Lung (tissue), 12 donors: ENCODE data around the gene FAHD2A. TPM values are rescaled to one million over a fixed set of nuclear protein-coding genes. Genes with fewer than 3 reads are reported as not detected.
A peak's percentile ranks its signal among the peaks of the same experiment; 100 is the strongest.

Experiments used
- ATAC-seq: fragments of 200-7000 bp; cut with Tn5 transposase; one replicate; pipeline ENCODE4 v1.9.1; 2020; ENCODE audit warnings: moderate number of reproducible peaks; ENCODE audit not compliant: insufficient read depth, low FRiP score
- DNase-seq, 3 donors: peaks; one replicate each; pipeline ENCODE4 v3.0.0-alpha.2; 2013 to 2017
- H3K27ac ChIP-seq, 2 donors: one replicate each; pipeline ENCODE4 v1.5.1; 2013; ENCODE audit warnings: mild to moderate bottlenecking in 2 of 2, moderate library complexity in 2 of 2, control low read depth in 1 of 2, inconsistent platforms in 1 of 2, low read depth in 1 of 2, low read length in 1 of 2
- H3K27me3 ChIP-seq, 3 donors: one replicate each; pipeline ENCODE4 v1.5.1; 2013; ENCODE audit warnings: low read length in 2 of 3; ENCODE audit not compliant: control insufficient read depth in 3 of 3, insufficient read depth in 3 of 3
- H3K36me3 ChIP-seq, 4 donors: one replicate each; pipeline ENCODE4 v1.5.1; 2013; ENCODE audit warnings: low read length in 4 of 4, mild to moderate bottlenecking in 1 of 4, moderate library complexity in 1 of 4; ENCODE audit not compliant: control insufficient read depth in 4 of 4, insufficient read depth in 4 of 4
- H3K4me1 ChIP-seq, 5 donors: one replicate each; pipeline ENCODE4 v1.5.1; 2013; ENCODE audit warnings: low read length in 5 of 5, mild to moderate bottlenecking in 2 of 5, moderate library complexity in 1 of 5; ENCODE audit not compliant: control insufficient read depth in 5 of 5, insufficient read depth in 5 of 5
- H3K4me3 ChIP-seq: one replicate; pipeline ENCODE4 v1.5.1; 2013; ENCODE audit warnings: mild to moderate bottlenecking, control low read depth, moderate library complexity
- H3K9ac ChIP-seq, 2 donors: one replicate each; pipeline ENCODE4 v1.5.1; 2013; ENCODE audit warnings: low read length in 2 of 2, control low read depth in 1 of 2; ENCODE audit not compliant: insufficient read depth in 1 of 2
- H3K9me3 ChIP-seq, 4 donors: one replicate each; pipeline ENCODE4 v1.5.1; 2013; ENCODE audit warnings: low read length in 3 of 4, mild to moderate bottlenecking in 1 of 4, moderate library complexity in 1 of 4; ENCODE audit not compliant: control insufficient read depth in 4 of 4, insufficient read depth in 3 of 4
- WGBS, 2 donors: extraction: QIAGEN DNeasy Blood & Tissue Kit; methylation state at CpG; one replicate each; pipeline ENCODE4 v1.1.7; 2013; 5-methylcytosine and 5-hydroxymethylcytosine counted together
- polyA plus RNA-seq, 2 donors: library from polyadenylated mRNA; stranded (reverse); fragments of 200-250 nt; gene quantifications; one replicate each; pipeline ENCODE4 v1.2.1, GENCODE V29; 2013
- total RNA-seq, 2 donors: library from RNA; depleted of rRNA in 1 of 2; stranded (reverse); fragments of >200 nt in 1 of 2; gene quantifications; one replicate each; pipeline ENCODE4 v1.2.1, GENCODE V29; 2014 to 2021
- TF ChIP-seq, protein P1 (sequence below): IDR thresholded peaks from 2 replicates; pipeline ENCODE4 v1.5.1; 2012; ENCODE audit warnings: mild to moderate bottlenecking; ENCODE audit errors: control extremely low read depth, extremely low read depth
- donor health status: control.
- donor health status: control.
- donor health status: Bipolar disorder and iron deficiency.
- donor health status: healthy.
- donor health status: DM: yes; HTN: yes; CAD: no.

The FAHD2A gene
- total and polyA plus RNA-seq, 4 donors, result 12.6 to 38.3 (median 19.6) TPM

DNA sequence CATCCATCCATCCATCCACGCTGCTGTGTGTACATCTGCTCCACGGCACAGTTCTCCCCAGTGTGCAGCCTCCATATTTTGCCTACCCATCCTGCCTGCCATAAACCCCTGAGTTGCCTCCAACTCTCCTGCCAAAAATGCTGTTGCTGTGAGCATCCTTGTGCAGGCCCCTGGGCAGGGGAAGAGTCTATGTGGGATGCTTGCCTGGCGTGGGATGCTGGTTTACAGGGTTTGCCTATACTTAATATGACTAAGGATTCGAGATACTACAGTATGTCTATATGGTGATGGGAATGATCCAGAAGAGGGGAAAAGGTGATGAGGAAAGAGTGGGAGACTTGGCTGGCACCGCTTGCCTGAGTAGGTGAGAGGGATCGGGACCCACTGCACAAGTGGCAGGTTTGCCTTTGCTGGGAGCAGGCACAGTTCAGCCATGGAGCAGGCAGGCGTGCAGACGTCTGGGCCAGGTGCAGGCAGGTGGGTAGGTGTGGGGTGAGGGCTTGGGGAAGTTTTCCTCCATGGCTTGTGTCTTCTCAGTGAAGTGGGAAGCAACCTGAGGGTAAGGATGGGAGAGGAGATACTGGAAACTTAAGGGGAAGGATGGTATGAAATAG is 30.2 kb upstream of the FAHD2A start:
- Histone ChIP-seq H3K27me3 (peaks cover 0 to 5% (median 0%) of the 10 kb centered on the region in 3 donors), H3K9me3 (peaks cover 0 to 8% (median 0%) of the 10 kb centered on the region in 4 donors), H3K27ac (no peak overlapping the region), H3K9ac (no peak overlapping the region), H3K4me3 (no peak overlapping the region), H3K4me1 (no peaks in the 10 kb centered on the region), H3K36me3 (no peaks in the 10 kb centered on the region)
- DNase-seq (peak in 1 of 3 donors; percentile 9), ATAC-seq (no peak)
- WGBS, 2 donors, result 88 to 93% methylated on average over 8 of the region's 8 CpGs
- TF ChIP-seq, protein P1, sequence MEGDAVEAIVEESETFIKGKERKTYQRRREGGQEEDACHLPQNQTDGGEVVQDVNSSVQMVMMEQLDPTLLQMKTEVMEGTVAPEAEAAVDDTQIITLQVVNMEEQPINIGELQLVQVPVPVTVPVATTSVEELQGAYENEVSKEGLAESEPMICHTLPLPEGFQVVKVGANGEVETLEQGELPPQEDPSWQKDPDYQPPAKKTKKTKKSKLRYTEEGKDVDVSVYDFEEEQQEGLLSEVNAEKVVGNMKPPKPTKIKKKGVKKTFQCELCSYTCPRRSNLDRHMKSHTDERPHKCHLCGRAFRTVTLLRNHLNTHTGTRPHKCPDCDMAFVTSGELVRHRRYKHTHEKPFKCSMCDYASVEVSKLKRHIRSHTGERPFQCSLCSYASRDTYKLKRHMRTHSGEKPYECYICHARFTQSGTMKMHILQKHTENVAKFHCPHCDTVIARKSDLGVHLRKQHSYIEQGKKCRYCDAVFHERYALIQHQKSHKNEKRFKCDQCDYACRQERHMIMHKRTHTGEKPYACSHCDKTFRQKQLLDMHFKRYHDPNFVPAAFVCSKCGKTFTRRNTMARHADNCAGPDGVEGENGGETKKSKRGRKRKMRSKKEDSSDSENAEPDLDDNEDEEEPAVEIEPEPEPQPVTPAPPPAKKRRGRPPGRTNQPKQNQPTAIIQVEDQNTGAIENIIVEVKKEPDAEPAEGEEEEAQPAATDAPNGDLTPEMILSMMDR, result no peak

DNA sequence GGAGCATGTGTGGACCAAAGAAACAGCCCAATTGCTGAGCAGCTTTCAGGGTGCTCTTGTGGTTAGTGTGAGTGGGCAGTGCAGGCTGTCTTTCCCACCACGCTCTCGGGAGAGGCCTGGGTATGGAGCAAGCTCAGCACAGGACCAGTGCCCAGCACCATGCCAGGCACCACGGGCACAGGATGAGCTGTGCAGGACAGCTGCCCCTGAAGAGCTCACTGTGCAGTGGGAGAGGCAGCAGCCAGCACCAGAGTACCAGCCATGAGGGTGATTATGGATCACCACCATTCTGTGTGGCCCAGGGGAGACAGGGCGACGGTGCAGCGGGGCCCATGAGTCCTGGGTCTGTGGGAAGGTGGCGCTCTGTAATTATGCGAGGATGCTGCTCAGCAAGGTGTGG is 29.7 kb upstream of the FAHD2A start:
- Histone ChIP-seq H3K4me1 (no peaks in the 10 kb centered on the region), H3K4me3 (no peak overlapping the region), H3K27me3 (peaks cover 0 to 5% (median 0%) of the 10 kb centered on the region in 3 donors), H3K9me3 (peaks cover 0 to 8% (median 0%) of the 10 kb centered on the region in 4 donors), H3K36me3 (no peaks in the 10 kb centered on the region), H3K9ac (no peak overlapping the region), H3K27ac (no peak overlapping the region)
- TF ChIP-seq, protein P1, result no peak
- peak in 1 of 3 donors; percentile 7 for DNase-seq
- ATAC-seq, result no peak
- WGBS, 2 donors, result 91 to 95% methylated on average over 8 of the region's 8 CpGs

DNA sequence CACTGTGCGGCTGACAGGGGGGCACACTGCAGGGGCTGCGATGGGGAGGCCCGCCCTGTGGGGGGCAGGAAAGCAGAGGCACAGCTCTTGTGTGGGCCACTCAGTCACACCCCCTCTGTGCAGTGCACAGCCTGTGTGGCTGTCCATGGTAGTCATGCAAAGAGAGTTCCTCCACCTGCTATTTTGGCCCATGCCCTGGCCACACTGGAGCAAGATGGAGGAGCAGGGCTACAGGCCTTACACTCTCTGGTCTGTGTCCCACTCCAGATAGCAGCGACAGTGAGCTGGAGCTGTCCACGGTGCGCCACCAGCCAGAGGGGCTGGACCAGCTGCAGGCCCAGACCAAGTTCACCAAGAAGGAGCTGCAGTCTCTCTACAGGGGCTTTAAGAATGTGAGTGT is 28.5 kb upstream of the FAHD2A start:
- Histone ChIP-seq H3K4me1 (no peaks in the 10 kb centered on the region), H3K9me3 (peaks cover 0 to 8% (median 0%) of the 10 kb centered on the region in 4 donors), H3K27me3 (peaks cover 0 to 5% (median 0%) of the 10 kb centered on the region in 3 donors), H3K4me3 (no peak overlapping the region), H3K27ac (no peak overlapping the region), H3K36me3 (no peaks in the 10 kb centered on the region), H3K9ac (no peak overlapping the region)
- ATAC-seq (no peak), DNase-seq (peak in 1 of 3 donors; percentile 6)
- TF ChIP-seq, protein P1, result no peak
- 91 to 93% methylated on average over 6 of the region's 6 CpGs for WGBS, 2 donors
